NCI-H1694 treated with DMSO at 0.1 percent for 48 hours (cell line): ENCODE data around the gene THSD4.

Experiments used
- DNase-seq: peaks from one replicate; lab custom pipeline; 2025; lab: John Stamatoyannopoulos, UW

THSD4 gene

DNA sequence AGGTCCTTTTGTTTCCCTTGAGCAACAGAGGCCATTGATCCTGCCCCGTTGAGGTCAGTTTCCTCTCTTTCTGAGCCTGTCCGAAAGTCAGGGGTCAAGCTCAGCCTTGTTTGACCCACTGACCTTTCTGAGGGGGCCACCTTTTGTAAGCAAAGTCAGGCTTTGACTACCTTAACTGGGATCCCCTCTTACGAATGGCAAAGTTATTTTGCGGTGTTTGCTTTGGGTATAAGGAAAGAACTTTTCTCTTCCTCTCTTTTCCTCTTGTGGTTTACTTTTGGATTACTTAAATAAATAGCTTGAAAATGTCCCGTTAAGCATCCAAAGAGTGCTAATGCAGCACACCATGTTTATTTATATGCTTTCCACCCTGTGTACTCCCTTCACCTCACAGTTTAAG, 340.6 kb downstream of the THSD4 start:
- no peak for DNase-seq

DNA sequence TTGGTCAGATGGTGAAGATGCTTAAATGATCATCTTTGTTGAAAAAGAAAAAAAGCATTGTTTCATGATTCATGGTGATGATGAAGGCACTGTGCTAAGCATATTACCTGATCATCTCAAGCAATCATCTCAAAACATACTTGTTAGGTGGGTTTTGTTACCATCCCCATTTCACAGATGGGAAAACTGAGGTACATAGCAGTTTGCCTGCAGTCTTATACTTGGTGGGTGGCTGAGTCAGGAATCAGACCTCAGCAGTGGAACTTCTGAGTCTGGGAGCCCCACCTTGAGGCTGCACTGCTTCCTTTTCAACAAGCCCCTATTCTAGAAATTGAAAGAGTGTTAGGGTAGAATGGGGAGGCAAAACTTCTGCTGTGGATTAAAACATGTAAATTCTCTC, 341.1 kb downstream of the THSD4 start:
- DNase-seq, result no peak

GRCh38 chr15:71456811-71457210, 341.5 kb downstream of the THSD4 start:
- no peak for DNase-seq

DNA sequence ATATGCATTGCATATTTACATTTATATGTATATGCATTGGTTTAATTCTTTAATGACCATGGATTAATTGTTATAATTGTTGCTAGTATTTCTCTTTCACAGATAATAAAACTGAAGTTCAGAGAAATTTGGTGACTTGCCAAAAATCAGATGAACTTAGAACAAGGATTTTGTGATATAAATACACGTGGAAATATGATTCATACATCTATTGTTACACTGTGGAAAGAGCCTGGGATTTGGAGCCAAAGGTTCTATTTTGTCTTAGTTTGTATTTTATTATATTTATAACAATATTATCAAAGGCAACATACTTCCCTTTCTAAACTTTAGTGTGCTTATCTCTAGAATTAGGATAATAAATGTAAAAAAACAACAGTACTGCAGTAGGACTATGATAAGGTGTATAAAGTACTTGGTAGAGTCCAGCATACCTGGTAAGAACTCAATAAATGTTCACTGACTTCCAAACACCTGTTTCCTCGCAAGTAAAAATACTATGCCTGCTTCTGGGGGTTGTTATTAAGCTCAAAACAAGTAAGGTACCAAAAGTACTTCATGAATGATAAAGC, 342.9 kb downstream of the THSD4 start:
- DNase-seq, result no peak

DNA sequence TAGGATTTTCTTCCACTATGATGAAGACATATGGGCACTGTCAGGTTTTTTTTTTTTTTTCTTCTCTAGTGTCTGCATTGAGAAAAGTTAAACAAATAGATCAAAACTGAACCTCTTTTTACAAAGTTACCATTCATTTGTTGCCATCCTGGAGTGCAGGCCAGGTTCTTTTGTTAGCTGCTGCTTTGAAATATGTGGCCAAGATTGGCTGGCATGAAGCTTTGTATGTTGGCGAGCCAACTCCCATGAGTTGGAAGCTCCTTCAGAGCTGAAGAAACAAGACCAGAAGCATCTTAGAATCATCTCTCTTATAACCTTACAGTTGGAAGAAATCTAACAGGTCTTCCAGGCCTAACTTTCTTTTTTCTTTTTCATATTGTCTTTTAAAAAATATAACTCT, 346.5 kb downstream of the THSD4 start:
- DNase-seq, result no peak

DNA sequence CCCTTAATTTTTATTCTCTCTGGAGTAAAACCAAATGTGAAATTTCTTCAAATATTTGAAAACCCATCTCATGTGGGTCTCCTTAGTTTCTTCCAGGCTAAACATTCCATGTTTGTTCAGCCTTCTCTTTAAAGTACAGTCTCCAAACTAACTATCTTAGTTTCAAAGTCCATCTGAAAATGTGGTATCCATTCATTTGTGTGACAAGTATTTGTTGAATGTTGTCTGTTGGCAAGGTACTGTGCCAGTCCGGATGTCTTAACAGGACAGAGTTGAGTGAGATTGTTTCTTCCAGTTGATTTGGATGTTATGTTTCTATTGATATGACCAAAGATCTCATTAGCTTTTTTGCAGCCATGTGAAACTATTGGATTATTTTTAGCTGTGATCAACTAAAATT, 347.4 kb downstream of the THSD4 start:
- no peak for DNase-seq

DNA sequence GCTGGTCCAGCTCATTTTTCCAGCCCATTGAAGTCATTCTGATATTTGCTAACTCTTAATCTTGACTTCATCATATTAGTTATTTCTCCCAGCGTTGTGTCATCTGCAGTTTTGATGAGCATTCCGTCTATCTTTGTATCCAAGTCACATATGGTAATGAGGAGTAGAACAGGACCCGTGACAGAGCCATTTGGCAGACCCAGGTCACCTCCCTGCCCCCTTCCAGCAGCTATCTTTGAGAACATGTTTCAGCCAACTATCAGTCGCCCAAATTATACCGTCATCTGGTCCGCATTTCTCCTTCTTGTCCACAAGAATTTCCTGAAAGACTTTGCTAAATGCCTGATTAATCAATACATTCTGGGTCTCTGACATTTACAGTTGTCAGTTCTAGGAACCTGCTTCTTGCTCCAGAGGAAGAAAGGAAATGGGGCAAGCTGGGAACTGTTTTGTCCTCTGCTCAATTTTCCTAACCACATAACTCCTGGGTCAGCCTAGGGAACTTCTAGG, 347.9 kb downstream of the THSD4 start:
- no peak for DNase-seq

DNA sequence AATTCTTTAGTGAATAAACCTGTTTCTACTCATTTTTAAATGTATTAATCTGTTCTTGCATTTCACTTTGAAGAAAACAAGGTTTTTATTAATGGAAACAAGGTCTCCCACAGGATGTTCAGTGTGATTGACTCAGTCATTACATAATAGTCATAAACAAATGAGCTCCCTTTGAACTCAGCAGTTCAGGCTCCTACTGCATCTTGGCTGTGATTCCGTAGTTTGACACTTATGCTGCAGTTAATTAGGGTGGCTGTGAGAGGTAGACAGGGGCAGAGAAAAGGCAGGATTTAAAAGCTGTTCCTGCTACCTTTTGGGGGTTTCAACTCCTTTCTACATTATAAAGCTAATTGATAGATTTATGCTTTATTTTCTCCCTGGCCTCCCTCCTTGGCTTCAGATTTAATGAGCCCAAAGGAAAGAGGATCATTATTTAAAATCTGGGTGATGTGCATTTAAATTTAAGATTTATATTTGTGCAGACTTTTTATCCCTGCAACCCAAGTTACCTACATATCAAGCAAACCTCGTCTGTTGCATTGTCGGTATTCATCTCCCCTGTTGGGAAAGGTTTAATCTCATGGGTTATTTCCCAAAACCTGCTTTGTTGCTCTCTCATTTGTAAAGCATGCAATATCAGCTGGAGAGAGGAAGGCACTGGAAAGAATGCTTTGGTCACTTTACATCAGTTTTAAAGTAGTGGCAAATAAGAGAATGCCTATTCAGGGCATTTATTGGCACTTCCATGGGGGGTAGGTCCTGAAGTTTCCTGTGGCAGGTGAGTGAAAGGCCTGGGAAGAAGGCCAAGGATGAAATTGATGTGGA, 350.1 kb downstream of the THSD4 start:
- DNase-seq, result no peak

DNA sequence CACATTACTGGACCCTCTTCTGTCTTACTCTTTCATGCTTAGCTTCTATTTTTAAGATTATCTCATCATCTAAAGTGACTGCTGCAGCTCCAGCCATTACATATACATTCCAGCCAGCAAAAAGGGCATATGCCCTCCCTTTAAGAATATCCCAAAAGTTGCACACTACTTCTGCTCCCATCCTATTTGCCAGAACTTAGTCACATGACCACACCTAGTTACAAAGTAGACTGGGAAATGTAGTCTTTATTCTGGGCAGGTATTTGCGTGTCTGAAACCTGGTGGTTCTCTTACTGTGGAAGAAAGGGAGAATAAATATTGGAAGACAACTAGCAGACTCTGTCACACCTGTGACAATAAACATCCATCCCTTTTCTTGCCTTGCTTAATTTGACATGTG, 353.4 kb downstream of the THSD4 start:
- DNase-seq, result no peak

GRCh38 chr15:71469413-71469812, 354.1 kb downstream of the THSD4 start:
- DNase-seq, result no peak

DNA sequence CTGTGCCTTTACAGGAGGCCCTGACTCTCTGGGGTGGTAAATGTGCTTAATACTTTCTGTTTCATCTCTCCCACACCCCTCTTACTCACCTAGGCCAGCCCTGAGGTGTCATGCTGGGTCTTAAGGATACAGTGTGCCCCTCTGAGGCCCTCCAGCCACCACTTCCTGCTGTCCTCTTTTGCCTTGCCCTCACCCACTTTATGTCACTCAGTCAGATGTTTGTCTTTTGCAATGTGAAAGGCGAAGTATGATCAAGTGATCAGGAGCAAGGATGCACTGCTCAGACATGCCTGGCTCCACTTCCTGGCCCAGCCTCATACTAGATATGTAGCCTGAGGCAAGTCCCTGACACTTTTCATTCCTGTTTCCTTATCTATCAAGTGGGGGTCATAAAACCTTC, 356.1 kb downstream of the THSD4 start:
- no peak for DNase-seq

GRCh38 chr15:71472566-71472965, 357.3 kb downstream of the THSD4 start:
- DNase-seq, result no peak

GRCh38 chr15:71473751-71474150, 358.5 kb downstream of the THSD4 start:
- DNase-seq, result no peak

- DNase-seq, result no peak
Measured at GRCh38 chr15:71476823-71477222, 361.6 kb downstream of the THSD4 start.

DNA sequence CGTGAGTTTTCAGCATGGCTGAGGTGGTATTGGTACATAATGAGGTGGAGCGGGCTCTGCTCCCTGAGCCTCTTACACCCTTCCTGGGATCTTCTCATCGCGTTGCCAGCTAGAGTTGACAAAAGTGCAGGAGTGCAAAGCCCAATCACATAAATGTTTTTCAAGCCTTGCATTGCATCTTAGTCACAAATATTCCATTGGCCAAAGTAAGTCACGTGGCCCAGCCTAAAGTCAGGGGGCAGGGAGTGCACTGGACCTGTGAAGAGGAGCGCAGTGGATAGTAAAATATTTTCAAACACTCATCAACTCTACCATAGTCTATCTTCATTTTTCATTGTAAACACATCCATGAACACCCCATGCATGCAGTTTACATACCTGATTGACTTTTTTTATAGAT, 365.3 kb downstream of the THSD4 start:
- DNase-seq, result no peak

DNA sequence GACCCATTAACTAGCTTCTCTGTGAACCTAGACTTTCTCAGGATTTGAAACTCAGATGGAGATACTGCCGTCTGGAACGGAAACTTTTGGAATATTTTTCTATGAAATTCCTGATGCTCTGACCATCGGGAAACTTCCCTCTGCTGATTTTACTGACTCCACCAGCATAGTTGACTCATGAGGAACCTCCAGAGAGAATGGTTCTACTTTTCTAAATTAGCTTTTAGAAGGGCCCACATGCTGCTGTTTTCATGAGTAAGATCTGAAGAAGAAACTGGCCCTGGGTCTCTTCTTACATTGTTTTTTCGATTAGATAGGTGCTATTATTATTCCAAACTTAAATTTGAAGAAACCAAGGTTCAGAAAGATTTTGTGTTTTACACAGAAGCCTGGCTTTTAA, 368.8 kb downstream of the THSD4 start:
- no peak for DNase-seq

DNA sequence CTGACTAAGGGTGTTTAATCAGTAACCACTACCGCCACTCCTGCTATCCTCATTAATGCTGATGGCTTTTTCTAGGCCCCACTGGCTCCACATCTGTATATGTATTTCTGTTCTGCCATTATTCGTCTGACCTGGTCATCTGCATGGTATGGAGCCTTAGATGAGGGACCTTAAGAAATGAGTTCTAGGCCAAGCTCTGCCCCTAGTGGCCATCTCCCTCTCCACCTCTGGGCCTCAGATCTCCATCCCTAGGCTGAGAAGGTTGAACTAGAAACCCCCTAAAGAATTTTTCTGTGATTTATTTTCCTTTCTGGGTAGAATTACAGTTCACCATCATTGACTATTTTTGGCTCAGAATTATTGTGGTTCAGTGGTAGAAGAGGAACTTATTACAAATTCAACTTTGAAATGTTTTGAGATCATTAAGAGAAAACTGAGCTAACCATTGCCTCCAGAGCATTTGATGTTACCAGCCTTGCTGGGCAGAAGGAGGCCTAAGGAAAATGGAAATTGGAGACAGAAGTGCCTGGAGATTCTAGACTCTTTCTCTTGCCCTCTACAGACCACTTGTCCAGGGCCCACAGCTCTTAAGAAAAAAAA, 369.9 kb downstream of the THSD4 start:
- no peak for DNase-seq

- no peak for DNase-seq
Measured at GRCh38 chr15:71489570-71489969, 374.3 kb downstream of the THSD4 start.

GRCh38 chr15:71493526-71493925, 378.3 kb downstream of the THSD4 start:
- no peak for DNase-seq

DNA sequence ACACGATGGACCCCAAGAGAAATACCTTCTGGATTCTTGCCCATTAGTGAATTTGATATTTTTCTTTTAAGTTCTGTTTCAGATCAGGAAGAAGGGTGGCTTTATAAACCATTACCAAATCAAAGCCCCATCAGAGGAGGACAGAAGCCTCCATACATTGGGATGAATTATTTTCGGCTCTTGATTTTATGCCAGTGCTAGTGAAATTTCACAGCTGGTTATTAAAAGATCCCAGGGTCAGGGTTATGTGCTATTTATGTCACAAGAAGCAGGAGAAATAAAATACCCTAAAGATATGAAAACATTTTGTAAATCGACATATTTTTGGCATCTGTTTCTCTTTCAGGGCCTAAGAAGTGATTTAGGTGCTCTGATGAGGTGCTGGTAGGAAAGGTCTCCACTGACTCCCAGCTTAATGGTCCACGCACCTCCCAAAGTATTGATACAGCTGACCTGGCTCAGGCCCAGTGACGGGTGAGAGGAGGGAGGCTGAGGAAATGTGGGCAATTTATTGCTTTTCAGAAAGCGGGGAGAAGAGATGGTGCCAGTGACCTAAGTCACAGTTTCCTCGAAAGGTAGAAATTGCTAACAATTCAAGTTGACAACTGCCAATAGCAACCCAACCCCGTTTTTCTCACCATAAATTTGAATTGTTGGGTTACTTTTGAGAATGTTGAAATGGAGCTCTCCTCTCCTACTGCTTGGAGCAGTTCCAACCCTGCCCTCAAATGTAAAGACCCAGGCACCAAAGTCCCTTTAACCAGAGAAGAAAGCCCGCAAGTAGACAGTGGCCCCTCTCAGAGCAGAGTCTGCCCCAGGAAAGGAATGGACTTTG, 379.5 kb downstream of the THSD4 start:
- no peak for DNase-seq

- no peak for DNase-seq
Measured at GRCh38 chr15:71495398-71495780, 380.1 kb downstream of the THSD4 start.

- no peak for DNase-seq
Measured at GRCh38 chr15:71496336-71496955, 381.2 kb downstream of the THSD4 start.
